ENCODE measurements around the gene GLRA1. TPM values are rescaled to one million over a fixed set of nuclear protein-coding genes. Genes with fewer than 3 reads are reported as not detected.
"Not testable (repeated sequence)": the region's sequence is repeated elsewhere in the genome, so short reads cannot be mapped to it uniquely, and the experiment has no call there.

Gene GLRA1
- total RNA-seq, 1 donor from 2014 or later, result not detected

DNA sequence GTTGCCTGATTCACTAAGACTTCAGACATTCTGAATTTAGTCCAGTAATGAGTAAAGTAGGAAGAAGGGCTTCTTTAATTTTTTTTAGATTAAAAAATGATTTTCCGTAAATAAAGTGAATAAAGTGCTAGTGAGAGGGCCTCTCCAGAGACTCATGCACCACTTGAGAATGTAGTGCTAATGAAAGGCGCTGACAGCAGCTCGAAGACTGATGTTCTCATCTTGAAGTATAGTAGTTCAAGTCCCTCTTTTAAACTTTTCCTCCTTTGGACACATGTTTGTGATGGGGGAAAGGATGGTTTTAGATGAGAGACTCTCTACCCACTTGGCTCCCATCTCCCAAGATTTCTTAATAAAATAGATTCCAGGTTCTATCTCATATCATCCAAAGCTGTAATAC is 104.4 kb downstream of the GLRA1 start:
- intact Hi-C loops (cut with micrococcal nuclease), result no loop called here

DNA sequence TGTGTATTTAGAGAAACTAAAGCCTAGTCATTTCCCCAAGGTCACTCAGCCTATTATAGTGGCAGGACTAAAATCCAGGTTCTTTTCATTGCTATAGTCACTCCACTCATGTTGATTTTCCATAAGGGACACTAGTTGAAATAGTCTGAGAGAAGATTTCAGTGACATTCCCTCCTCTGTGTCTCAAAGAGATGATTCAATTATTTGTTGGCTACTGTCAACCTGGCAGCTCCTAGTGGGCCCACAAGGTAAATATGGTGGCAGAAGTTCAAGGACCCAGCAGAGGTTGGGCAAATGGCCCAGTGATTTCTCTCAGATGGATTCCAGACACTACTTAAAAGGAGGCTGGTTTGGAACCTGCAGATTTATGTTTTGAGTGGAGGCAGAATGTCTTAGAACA is 104.8 kb downstream of the GLRA1 start:
- intact Hi-C loops (cut with micrococcal nuclease), result no loop called here

DNA sequence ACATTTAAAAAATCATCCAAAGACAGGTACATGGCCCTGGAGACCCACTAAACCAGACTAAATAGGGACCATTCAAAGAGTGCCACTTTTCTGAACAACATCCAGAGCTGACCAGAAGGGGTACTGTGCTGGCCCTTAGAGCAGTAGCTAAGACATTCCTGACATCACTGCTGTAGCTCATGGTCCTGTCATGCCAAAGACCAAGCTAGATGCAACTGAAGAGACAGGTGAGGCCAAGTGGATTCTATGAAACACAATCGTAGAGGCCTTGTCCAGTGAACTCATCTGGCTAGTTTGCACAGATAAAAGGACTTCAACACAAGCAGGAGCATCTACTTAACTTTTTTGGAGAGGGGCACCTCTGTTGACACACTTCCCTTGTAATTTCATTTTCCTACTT is 109.6 kb downstream of the GLRA1 start:
- intact Hi-C loops (cut with micrococcal nuclease), result no loop called here

DNA sequence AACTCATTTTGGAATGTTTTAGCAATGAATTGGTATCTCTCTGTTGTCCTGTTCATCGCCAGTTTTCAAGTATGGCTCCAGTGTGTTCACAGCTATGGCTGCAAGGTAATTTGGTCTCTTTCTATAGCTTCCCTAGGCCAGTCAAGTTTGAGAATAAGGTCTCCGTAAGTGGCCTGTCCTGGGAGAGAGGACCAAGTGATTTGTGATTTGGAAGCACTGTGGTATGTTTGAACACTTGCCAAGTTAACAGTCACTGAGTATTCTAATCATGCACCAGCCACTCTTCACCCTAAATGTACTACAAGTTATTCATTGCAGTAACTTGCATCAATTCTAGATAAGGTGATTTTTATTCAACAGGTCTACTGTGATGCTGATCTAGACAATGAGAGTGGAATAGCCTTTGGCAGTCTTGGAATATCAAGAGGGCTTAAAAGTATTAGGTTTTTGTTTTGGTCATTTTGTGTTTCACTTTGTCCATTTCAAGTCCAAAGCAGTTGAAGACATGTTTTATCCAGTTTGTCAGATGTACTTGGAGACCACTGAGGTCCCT is 111.8 kb downstream of the GLRA1 start:
- intact Hi-C loops (cut with micrococcal nuclease), result no loop called here

GRCh38 chr5:151811593-151812321 is 112.9 kb downstream of the GLRA1 start:
- intact Hi-C loops (cut with micrococcal nuclease), result no loop called here

DNA sequence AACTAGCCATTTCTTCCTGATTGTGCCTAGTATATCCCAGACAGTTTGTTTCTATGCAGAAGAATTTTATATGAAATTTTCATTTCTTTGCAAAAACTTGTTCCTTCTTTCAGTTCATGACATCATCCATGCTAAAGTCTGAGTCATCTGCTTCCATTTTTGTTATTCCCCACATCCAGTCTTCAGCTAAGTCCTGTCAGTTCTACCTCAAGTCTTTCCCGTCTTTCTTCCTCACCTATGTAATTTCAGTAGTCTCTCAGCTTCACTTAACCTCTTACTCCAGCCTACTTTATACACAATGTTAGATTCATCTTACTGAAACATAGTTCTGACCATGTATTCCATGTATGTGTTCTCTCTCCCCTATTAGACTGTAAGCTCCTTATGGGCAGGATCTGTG is 113.8 kb downstream of the GLRA1 start:
- intact Hi-C loops (cut with micrococcal nuclease), result no loop called here

DNA sequence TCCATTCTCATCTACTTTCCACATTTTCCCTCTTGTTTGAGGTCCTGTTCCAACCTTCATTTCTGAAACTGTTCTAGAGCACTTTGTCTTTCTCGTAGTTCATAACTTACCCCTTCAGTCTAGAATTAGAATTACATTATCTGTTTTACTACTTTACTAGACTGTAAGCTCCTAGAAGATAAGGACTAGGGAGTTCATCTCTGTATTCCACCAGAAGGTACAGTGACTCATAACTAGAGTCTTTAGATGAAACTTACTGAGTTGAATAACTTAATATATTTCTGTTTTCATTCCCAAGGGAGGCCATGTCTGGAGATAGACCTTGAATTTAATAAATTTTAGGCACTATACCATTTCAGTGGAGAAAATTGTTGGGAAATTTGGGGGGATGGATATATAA is 114.2 kb downstream of the GLRA1 start:
- intact Hi-C loops (cut with micrococcal nuclease), result no loop called here

DNA sequence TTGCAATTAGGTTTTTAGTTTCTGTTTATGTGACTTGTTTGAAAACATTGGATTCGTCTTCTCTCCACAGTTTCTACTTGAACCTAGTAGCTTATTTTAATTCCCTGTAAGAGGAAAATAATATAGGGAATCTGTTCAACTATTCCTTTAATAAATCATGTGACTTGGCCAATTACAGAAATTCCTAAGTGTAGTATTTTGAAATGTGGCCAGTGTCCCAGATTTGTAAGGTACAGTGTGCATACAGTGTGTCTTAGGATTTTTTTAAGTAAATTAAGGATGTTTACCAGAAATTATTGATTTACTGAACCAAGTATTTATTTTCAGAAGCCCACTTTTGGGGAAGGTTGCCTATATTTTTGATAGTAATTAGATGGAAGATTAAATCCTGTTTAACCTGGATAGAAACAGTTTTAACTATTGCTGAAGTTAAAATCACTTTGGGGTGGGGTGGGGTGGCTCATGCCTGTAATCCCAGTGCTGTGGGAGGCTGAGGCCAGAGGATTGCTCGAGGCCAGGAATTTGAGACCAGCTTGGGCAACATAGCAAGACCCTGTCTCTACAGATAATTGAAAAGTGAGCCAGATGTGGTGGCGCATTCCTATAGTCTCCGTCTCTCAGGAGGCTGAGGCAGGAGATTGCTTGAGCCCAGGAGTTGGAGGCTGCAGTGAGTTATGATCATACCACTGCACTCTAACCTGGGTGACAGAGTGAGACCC is 116.0 kb downstream of the GLRA1 start:
- intact Hi-C loops (cut with micrococcal nuclease), result no loop called here

GRCh38 chr5:151805414-151806223 is 119.0 kb downstream of the GLRA1 start:
- intact Hi-C loops (cut with micrococcal nuclease), result no loop called here

DNA sequence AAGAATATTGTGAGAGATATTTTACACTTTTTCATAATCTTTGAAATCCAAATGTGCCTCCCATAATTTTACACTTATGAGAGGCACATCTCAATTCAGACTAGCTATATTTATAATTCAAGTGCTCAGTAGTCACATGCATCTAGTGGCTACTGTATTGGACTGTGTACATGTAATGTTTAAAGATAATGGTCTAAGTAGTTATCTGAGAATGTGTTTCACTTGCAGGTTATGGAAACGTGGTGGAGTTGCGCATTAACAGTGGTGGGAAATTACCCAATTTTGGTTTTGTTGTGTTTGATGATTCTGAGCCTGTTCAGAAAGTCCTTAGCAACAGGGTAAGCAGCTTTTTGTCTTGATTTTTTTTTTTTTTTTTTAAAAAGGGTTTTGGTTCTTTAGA is 124.1 kb downstream of the GLRA1 start:
- intact Hi-C loops (cut with micrococcal nuclease), result loop anchor here (2.0 kb wide), 1 partner anchor 28 kb away; no protein-coding TSS in a partner anchor

- intact Hi-C loops (cut with micrococcal nuclease), result no loop called here
Measured at GRCh38 chr5:151799407-151799806, 125.2 kb downstream of the GLRA1 start.

DNA sequence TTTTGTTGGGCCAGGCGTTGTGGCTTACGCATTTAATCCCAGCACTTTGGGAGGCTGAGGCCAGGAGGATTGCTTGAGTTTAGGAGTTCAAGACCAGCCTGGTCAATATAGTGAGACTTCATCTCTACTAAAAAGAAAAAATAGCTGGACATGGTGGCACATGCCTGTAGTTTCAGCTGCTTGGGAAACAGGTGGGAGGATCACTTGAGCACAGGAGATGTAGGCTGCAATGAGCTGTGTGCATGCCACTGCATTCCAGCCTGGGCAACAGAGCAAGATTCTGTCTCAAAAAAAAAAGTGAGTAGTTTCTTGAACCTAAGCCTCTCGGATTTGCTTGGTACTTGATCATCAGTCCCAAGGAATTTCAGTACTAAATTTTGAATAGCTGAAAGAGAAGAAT is 126.0 kb downstream of the GLRA1 start:
- intact Hi-C loops (cut with micrococcal nuclease), result no loop called here

DNA sequence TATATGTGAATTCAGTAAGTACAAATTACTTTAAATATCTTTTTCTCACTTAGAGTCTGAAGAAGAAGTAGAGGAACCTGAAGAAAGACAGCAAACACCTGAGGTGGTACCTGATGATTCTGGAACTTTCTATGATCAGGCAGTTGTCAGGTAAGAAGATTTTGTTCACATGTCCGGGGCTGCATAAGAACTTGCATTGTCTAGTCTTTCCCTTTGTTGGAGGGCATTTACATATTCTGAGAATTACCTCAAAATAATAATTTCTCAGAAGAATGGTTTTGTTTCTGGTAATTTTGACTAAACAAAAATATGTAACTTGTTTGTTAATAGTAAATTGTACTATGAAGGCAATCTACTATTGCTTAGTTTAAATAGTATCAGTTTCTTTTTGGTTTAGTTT is 129.2 kb downstream of the GLRA1 start:
- intact Hi-C loops (cut with micrococcal nuclease), result no loop called here

DNA sequence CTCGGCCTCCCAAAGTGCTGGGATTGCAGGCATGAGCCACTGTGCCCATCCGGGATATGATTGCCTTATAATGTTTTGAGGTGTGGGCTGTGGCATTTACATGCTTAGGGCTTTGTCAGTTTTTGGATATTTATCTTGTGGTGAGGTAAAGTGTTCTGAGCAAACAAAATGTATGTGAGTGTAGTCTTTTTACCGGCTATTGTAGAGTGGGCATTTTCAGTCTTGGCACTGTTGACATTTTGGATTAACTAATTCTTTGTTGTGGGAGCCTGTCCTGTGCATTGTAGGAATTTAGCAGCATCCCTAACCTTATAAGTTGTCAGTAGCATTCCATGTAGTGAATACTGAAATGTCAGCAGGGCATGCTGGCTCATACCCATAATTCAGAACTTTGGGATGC is 131.3 kb downstream of the GLRA1 start:
- intact Hi-C loops (cut with micrococcal nuclease), result no loop called here

- intact Hi-C loops (cut with micrococcal nuclease), result no loop called here
Measured at GRCh38 chr5:151787817-151788216, 136.8 kb downstream of the GLRA1 start.

DNA sequence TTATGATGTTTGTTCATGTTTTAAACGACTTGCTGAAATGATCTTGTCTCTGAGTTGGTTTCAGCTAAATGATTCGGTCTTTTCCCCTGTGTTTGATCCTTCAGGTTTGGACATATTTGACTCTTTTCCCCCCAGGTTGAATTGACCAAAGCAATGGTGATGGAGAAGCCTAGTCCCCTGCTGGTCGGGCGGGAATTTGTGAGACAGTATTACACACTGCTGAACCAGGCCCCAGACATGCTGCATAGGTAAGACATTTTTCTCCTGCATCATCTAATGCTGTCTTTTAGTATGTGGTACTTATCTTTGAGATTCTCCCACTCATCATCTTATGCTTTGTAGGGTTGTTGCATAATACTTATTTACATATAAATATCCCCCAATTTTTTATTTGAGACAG is 138.2 kb downstream of the GLRA1 start:
- intact Hi-C loops (cut with micrococcal nuclease), result no loop called here

GRCh38 chr5:151784141-151784540 is 140.5 kb downstream of the GLRA1 start:
- intact Hi-C loops (cut with micrococcal nuclease), result no loop called here

- intact Hi-C loops (cut with micrococcal nuclease), result not testable (repeated sequence)
Measured at GRCh38 chr5:151783664-151784063, 141.0 kb downstream of the GLRA1 start.

GRCh38 chr5:151781201-151781600 is 143.4 kb downstream of the GLRA1 start:
- intact Hi-C loops (cut with micrococcal nuclease), result no loop called here

DNA sequence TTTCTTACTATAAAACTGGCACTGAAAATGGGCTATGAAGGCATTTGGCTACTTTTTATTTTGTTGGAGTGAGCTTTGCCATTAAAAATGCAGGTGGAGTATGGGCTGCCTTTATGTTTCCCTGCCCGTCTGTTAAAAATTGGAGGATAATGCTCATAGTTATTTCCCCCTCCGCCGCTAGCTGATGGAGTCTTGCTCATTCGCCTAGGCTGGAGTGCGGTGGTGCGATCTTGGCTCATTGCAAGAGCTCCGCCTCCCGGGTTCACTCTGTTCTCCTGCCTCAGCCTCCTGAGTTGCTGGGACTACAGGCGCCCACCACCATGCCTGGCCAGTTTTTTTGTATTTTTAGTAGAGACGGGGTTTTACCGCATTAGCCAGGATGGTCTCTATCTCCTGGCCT is 144.3 kb downstream of the GLRA1 start:
- intact Hi-C loops (cut with micrococcal nuclease), result no loop called here

- intact Hi-C loops (cut with micrococcal nuclease), result loop anchor here (10.0 kb wide), 1 partner anchor 1215 kb away; no protein-coding TSS in a partner anchor
Measured at GRCh38 chr5:151779531-151780125, 145.0 kb downstream of the GLRA1 start.
